ENCODE results near the gene UFC1.

The UFC1 gene

DNA sequence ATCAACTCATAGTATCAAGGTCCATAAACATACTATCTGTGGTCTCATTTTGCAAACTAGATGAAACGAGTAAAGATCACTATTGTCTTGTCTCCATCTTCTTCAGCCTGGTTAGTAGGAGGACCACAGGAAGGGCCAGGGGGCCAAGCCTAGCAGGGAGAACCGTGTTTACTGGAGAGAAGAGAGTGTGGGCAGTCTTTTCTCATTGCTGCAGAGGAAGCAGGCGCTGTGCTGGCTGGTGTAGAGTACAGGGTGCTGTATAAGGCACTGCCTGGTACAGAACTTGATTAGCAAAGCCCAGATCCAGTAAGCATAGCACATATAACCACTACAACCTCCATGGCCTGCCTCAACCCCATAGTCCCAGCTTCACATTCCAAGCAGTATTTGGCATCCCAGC lies 33.5 kb downstream of the UFC1 start:
- TF ChIP-seq, protein P1, sequence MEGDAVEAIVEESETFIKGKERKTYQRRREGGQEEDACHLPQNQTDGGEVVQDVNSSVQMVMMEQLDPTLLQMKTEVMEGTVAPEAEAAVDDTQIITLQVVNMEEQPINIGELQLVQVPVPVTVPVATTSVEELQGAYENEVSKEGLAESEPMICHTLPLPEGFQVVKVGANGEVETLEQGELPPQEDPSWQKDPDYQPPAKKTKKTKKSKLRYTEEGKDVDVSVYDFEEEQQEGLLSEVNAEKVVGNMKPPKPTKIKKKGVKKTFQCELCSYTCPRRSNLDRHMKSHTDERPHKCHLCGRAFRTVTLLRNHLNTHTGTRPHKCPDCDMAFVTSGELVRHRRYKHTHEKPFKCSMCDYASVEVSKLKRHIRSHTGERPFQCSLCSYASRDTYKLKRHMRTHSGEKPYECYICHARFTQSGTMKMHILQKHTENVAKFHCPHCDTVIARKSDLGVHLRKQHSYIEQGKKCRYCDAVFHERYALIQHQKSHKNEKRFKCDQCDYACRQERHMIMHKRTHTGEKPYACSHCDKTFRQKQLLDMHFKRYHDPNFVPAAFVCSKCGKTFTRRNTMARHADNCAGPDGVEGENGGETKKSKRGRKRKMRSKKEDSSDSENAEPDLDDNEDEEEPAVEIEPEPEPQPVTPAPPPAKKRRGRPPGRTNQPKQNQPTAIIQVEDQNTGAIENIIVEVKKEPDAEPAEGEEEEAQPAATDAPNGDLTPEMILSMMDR (IDR thresholded peaks at IDR 0.05; ENCODE audit: insufficient read depth, missing control alignments) = no peak
- DNase-seq (ENCODE audit: insufficient read length, low spot score) = no peak
- FAIRE-seq = no peak

DNA sequence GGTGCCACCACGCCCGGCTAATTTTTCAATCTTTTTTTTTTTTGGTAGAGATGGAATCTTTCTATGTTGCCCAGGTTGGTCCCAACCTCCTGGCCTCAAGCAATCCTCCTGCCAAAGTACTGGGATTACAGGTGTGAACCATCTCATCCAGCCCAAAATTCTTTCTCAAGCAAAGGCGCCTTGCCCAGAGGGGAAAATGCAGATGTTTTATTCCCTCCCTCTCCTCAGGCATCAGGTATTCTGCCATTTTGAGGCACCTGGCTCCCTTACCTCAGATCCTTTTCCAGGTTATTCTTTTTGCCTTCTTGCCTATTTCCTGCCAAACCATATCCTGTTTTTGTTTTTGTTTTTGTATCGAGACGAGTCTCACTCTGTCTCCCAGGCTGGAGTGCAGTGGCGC lies 34.6 kb downstream of the UFC1 start:
- FAIRE-seq = no peak

DNA sequence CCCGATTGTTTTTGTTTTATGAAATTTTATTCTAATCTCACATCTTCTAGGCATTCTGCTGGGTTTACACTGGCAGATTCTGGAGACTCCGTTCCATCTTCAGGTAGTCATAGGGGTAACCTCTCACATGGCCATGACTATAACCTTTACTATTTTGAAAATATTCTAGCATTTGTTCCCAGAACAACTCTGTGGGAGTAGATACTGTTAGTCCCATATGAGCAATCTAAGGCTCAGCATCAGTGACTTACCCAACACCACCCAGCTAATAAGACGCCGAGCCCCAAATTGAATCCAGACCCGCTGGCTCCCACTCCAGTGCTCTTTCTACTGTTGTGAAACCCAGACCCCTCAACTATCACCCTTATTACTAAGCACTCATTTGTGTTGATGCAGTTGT lies 35.3 kb downstream of the UFC1 start:
- FAIRE-seq (no peak), DNase-seq (ENCODE audit: insufficient read length, low spot score) (no peak)
- TF ChIP-seq, protein P1 (IDR thresholded peaks at IDR 0.05; ENCODE audit: insufficient read depth, missing control alignments) = no peak

More for the DNA sequence above, 34.6 kb downstream of the UFC1 start:
- DNase-seq (ENCODE audit: insufficient read length, low spot score) = no peak
- TF ChIP-seq, protein P1 (IDR thresholded peaks at IDR 0.05; ENCODE audit: insufficient read depth, missing control alignments) = no peak

DNA sequence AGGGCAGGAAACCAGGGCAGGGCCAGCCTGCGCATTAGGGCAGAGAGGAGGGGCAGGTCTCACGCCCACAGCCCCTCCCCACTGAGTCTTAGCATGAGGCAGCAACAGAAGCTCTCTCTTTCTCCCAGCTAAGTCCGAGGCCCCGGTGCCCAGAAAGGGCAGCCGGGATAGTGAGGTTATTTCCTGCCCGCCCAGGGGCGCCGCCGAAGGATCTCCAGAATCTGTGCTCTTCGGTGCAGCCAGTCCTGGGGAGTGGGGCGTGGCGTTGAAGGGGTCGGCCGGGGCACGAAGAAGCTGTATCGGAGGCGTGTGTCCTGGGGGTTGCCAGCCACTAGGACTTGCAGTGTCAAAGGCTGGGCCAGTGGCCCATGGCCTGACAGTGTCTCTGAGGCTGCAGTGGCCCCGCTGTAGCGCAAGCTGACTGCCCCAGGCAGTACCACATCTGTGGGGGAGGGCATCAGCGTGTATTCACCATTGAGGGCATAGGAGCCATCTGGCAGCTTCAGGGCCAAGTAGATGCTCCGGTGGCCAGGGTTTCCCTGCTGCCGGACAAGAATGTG lies 37.3 kb downstream of the UFC1 start:
- FAIRE-seq = no peak
- TF ChIP-seq, protein P1 (IDR thresholded peaks at IDR 0.05; ENCODE audit: insufficient read depth, missing control alignments) = no peak
- no peak for DNase-seq (ENCODE audit: insufficient read length, low spot score)

DNA sequence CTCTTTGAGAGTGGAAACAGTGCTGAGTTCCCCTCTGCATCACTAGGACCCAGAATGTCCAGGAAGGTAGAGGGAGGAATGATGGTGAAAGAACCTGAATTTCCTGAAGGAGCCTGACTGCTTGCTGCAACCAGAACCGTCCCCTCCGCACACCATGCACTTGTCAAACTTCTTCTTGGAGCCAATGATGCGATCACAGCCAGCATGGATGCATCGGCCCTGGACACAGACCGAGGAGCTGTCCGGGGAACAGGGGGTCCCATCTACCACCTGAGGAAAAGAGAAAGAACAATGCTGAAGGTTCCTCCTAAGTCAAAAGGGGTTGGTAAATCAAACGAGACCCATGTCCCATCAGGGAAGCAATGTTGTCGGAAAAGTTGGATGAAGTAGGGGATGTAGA lies 38.2 kb downstream of the UFC1 start:
- TF ChIP-seq, protein P1 (IDR thresholded peaks at IDR 0.05; ENCODE audit: insufficient read depth, missing control alignments) = no peak
- FAIRE-seq (no peak), DNase-seq (ENCODE audit: insufficient read length, low spot score) (no peak)

DNA sequence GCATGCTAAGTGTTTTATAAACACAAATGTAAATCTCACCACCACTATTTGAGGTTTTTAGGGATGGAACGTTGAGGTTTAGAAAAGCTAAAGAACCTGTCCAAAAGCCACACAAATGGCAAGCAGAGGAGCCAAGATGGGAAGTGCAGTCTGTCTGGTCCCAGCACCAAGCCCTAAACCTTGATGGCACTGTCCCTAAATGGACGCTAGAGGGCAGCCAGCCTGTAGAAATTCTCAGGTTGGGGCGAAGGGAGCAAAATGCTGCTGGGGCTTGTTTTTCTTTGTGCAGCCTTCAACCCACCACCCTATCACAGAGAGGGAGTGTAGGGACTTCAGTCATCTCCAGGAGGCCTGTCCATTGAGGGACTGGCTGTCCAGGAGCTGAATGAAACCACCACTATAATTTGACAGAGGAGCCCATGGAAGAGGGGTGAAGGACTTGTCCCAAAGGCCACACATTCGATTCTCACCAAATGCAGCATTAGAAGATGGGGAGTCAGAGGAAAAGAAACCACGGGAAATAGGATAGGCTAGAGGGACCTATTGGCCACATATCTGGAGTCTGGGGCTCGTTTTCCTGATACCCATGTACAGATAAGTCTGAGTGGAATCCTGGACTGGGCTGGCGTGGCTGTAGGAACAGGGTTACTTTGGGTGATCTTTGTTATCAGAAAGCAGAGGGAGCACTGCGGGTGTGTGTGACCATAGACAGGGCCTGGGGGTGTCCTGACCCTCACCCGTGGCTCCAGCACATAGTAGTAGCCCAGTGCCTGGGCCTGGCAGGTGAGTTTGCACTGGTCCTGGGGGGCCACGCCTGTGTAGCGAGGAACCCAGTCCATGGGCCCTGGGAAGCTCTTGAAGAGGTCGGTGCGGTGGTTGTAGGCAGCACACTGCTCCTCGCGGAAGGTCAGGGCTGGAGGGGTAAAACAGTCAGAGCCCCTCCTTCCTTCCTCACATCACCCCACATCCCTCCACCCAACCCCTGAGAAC lies 39.0 kb downstream of the UFC1 start:
- FAIRE-seq (peak; percentile 80), DNase-seq (ENCODE audit: insufficient read length, low spot score) (peak; percentile 90)
- TF ChIP-seq, protein P1 (IDR thresholded peaks at IDR 0.05; ENCODE audit: insufficient read depth, missing control alignments) = peak; percentile 99
